Activated T-cell treated with anti-CD3 and anti-CD28 coated beads for 1 hour (primary cell): ENCODE measurements around the gene RAB9B.

ENCODE experiments used
- DNase-seq: peaks from one replicate; pipeline ENCODE4 v3.0.0-alpha.2; 2020; ENCODE audit warnings: low read depth

The RAB9B gene

GRCh38 chrX:103811858-103812257 is 20.2 kb downstream of the RAB9B start:
- no peak for DNase-seq

GRCh38 chrX:103806862-103807474 is 25.1 kb downstream of the RAB9B start:
- no peak for DNase-seq

- no peak for DNase-seq
These were observed 26.2 kb downstream of the RAB9B start for GRCh38 chrX:103805860-103806259.

- no peak for DNase-seq
These were observed 31.7 kb downstream of the RAB9B start for GRCh38 chrX:103800318-103800717.

- no peak for DNase-seq
These were observed 34.4 kb downstream of the RAB9B start for GRCh38 chrX:103797691-103798090.

GRCh38 chrX:103794119-103794518 is 37.9 kb downstream of the RAB9B start:
- no peak for DNase-seq

GRCh38 chrX:103793545-103793940 is 38.5 kb downstream of the RAB9B start:
- DNase-seq: no peak

GRCh38 chrX:103792916-103793544 is 39.0 kb downstream of the RAB9B start:
- no peak for DNase-seq

- no peak for DNase-seq
These were observed 40.1 kb downstream of the RAB9B start for GRCh38 chrX:103791826-103792485.

GRCh38 chrX:103791228-103791627 is 40.8 kb downstream of the RAB9B start:
- no peak for DNase-seq

GRCh38 chrX:103789004-103789403 is 43.1 kb downstream of the RAB9B start:
- no peak for DNase-seq

GRCh38 chrX:103783971-103784370 is 48.1 kb downstream of the RAB9B start:
- DNase-seq: no peak

- DNase-seq: no peak
These were observed 48.9 kb downstream of the RAB9B start for GRCh38 chrX:103783196-103783595.

- no peak for DNase-seq
These were observed 49.4 kb downstream of the RAB9B start for GRCh38 chrX:103782640-103783039.

GRCh38 chrX:103781706-103782105 is 50.4 kb downstream of the RAB9B start:
- DNase-seq: no peak

- no peak for DNase-seq
These were observed 51.0 kb downstream of the RAB9B start for GRCh38 chrX:103781062-103781402.

- no peak for DNase-seq
These were observed 51.6 kb downstream of the RAB9B start for GRCh38 chrX:103780336-103781061.

- no peak for DNase-seq
These were observed 52.8 kb downstream of the RAB9B start for GRCh38 chrX:103779141-103779789.

GRCh38 chrX:103776546-103776945 is 55.5 kb downstream of the RAB9B start, which contains the start of gene PLP1:
Gene PLP1 (plus strand): TSS chrX:103776840. CDS start chrX:103776996, 156 bp downstream.
- DNase-seq: no peak

GRCh38 chrX:103774070-103774642 is 57.9 kb downstream of the RAB9B start:
- no peak for DNase-seq

- no peak for DNase-seq
These were observed 58.6 kb downstream of the RAB9B start for GRCh38 chrX:103773445-103773844.
